Panc1 (cell line): ENCODE data around the gene RNF138.

Source experiments
- POLR2AphosphoS5 ChIP-seq: IDR thresholded peaks from 2 replicates; pipeline ENCODE4 v1.6.1; 2012; ENCODE audit warnings: mild to moderate bottlenecking, low read depth, low read length, moderate library complexity
- REST ChIP-seq, 2 experiments: IDR thresholded peaks; 2 replicates each; pipeline ENCODE4 v1.6.1; 2011 to 2012; ENCODE audit warnings: low read depth in 2 of 2, control low read depth in 1 of 2, low read length in 1 of 2, mild to moderate bottlenecking in 1 of 2, moderate library complexity in 1 of 2; ENCODE audit not compliant: insufficient read depth in 1 of 2
- TF ChIP-seq, protein P1 (sequence below): fragments of 450-650 bp; IDR thresholded peaks from 2 replicates; pipeline ENCODE4 v1.5.1; 2017; ENCODE audit warnings: mild to moderate bottlenecking

- TF ChIP-seq REST (IDR thresholded peaks at IDR 0.05; ENCODE audit: insufficient read depth in 1 of 2, low read depth in 2 of 2, low read length in 1 of 2) (no peak), POLR2AphosphoS5 (no peak)
- TF ChIP-seq, protein P1, sequence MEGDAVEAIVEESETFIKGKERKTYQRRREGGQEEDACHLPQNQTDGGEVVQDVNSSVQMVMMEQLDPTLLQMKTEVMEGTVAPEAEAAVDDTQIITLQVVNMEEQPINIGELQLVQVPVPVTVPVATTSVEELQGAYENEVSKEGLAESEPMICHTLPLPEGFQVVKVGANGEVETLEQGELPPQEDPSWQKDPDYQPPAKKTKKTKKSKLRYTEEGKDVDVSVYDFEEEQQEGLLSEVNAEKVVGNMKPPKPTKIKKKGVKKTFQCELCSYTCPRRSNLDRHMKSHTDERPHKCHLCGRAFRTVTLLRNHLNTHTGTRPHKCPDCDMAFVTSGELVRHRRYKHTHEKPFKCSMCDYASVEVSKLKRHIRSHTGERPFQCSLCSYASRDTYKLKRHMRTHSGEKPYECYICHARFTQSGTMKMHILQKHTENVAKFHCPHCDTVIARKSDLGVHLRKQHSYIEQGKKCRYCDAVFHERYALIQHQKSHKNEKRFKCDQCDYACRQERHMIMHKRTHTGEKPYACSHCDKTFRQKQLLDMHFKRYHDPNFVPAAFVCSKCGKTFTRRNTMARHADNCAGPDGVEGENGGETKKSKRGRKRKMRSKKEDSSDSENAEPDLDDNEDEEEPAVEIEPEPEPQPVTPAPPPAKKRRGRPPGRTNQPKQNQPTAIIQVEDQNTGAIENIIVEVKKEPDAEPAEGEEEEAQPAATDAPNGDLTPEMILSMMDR: no peak
Measured at GRCh38 chr18:32049393-32050171, 42.1 kb upstream of the RNF138 start.
